NCI-H82 treated with DMSO at 0.1 percent for 48 hours (cell line): ENCODE measurements around the gene TACR2.
"Not testable (repeated sequence)": the region's sequence is repeated elsewhere in the genome, so short reads cannot be mapped to it uniquely, and the experiment has no call there.

ENCODE experiments used
- DNase-seq: peaks from one replicate; lab custom pipeline; 2025; ENCODE audit not compliant: unreplicated experiment; lab: John Stamatoyannopoulos, UW

TACR2 gene

GRCh38 chr10:69451209-69451783 is 34.6 kb upstream of the TACR2 start, which contains the start of gene TSPAN15:
Gene TSPAN15 (plus strand): TSS chr10:69451465. CDS start chr10:69451595, 130 bp downstream.
- peak; percentile 60 for DNase-seq

- DNase-seq: not testable (repeated sequence)
Observed at GRCh38 chr10:69450395-69450794, 33.7 kb upstream of the TACR2 start.

GRCh38 chr10:69449841-69450240 is 33.1 kb upstream of the TACR2 start:
- DNase-seq: peak; percentile 70

- no peak for DNase-seq
Observed at GRCh38 chr10:69446650-69447151, 30.0 kb upstream of the TACR2 start.

GRCh38 chr10:69446229-69446628 is 29.5 kb upstream of the TACR2 start:
- no peak for DNase-seq

- no peak for DNase-seq
Observed at GRCh38 chr10:69445041-69445440, 28.3 kb upstream of the TACR2 start.

GRCh38 chr10:69443354-69443753 is 26.6 kb upstream of the TACR2 start:
- no peak for DNase-seq

GRCh38 chr10:69439813-69440506 is 23.2 kb upstream of the TACR2 start:
- DNase-seq: no peak

GRCh38 chr10:69439350-69439739 is 22.6 kb upstream of the TACR2 start:
- DNase-seq: no peak

GRCh38 chr10:69438536-69439349 is 22.0 kb upstream of the TACR2 start:
- peak; percentile 10 for DNase-seq

GRCh38 chr10:69437321-69438259 is 20.9 kb upstream of the TACR2 start:
- no peak for DNase-seq

GRCh38 chr10:69435966-69436520 is 19.3 kb upstream of the TACR2 start:
- no peak for DNase-seq

GRCh38 chr10:69434926-69435325 is 18.2 kb upstream of the TACR2 start:
- DNase-seq: no peak

GRCh38 chr10:69434169-69434568 is 17.5 kb upstream of the TACR2 start:
- DNase-seq: no peak

- no peak for DNase-seq
Observed at GRCh38 chr10:69428165-69428564, 11.4 kb upstream of the TACR2 start.

GRCh38 chr10:69426376-69426727 is 9.6 kb upstream of the TACR2 start:
- no peak for DNase-seq

GRCh38 chr10:69425511-69426298 is 9.0 kb upstream of the TACR2 start:
- no peak for DNase-seq

- DNase-seq: no peak
Observed at GRCh38 chr10:69425041-69425440, 8.3 kb upstream of the TACR2 start.

GRCh38 chr10:69422676-69423075 is 6.0 kb upstream of the TACR2 start:
- no peak for DNase-seq
